ENCODE results near the gene TMEM184A.

GRCh38 chr7:1536743-1537534 lies 19.1 kb downstream of the TMEM184A start:
- TF ChIP-seq CTCF (IDR thresholded peaks at IDR 0.05) = no peak
- TF ChIP-seq POLR2A (IDR thresholded peaks at IDR 0.05) = peak in 1 of 2 donors; percentile 83

Measured in thyroid gland (tissue), 4 donors.